ENCODE data around the gene INTS1. TPM values are rescaled to one million over a fixed set of nuclear protein-coding genes. Genes with fewer than 3 reads are reported as not detected.

The INTS1 gene
- polyA plus RNA-seq, 1 experiment: 21.8 TPM

GRCh38 chr7:1484569-1484968 lies 19.6 kb downstream of the INTS1 start:
- ChIA-PET CTCF (interaction anchor here (1.8 kb wide), 1 partner anchor 10 kb away, joined by 10 read pairs; no protein-coding TSS in a partner anchor), POLR2A (no interaction called here)
- TF ChIP-seq CTCF (IDR thresholded peaks at IDR 0.05; ENCODE audit: insufficient read depth, low read depth, low read length): no peak
- H3K4me3 ChIP-seq (ENCODE audit: low read depth, low read length): no peak overlapping the region
- peaks cover 61% of the 10 kb centered on the region for H3K36me3 ChIP-seq (ENCODE audit: control insufficient read depth, insufficient read depth, low read length)
- no peak for DNase-seq (ENCODE audit: low read depth)
- no peaks in the 10 kb centered on the region for H3K27me3 ChIP-seq (ENCODE audit: control insufficient read depth, insufficient read depth, low read length)

- no peak overlapping the region for H3K4me3 ChIP-seq (ENCODE audit: low read depth, low read length)
- DNase-seq (ENCODE audit: low read depth): no peak
- no peaks in the 10 kb centered on the region for H3K27me3 ChIP-seq (ENCODE audit: control insufficient read depth, insufficient read depth, low read length)
- POLR2A ChIA-PET: no interaction called here
- H3K36me3 ChIP-seq (ENCODE audit: control insufficient read depth, insufficient read depth, low read length): peaks cover 56% of the 10 kb centered on the region
- CTCF ChIA-PET: interaction anchor here (1.4 to 1.8 kb wide), 2 partner anchors 9 to 12 kb away, joined by 3 to 10 read pairs; no protein-coding TSS in a partner anchor
- TF ChIP-seq CTCF (IDR thresholded peaks at IDR 0.05; ENCODE audit: insufficient read depth, low read depth, low read length): no peak
These were observed 20.4 kb downstream of the INTS1 start for GRCh38 chr7:1483536-1484505.

GRCh38 chr7:1483079-1483478 lies 21.1 kb downstream of the INTS1 start:
- Histone ChIP-seq H3K36me3 (ENCODE audit: control insufficient read depth, insufficient read depth, low read length) (peaks cover 53% of the 10 kb centered on the region), H3K4me3 (ENCODE audit: low read depth, low read length) (no peak overlapping the region), H3K27me3 (ENCODE audit: control insufficient read depth, insufficient read depth, low read length) (no peaks in the 10 kb centered on the region)
- DNase-seq (ENCODE audit: low read depth): no peak
- CTCF ChIA-PET: interaction anchor here (1.4 to 1.8 kb wide), 2 partner anchors 9 to 11 kb away, joined by 3 to 10 read pairs; no protein-coding TSS in a partner anchor
- POLR2A ChIA-PET: no interaction called here
- TF ChIP-seq CTCF (IDR thresholded peaks at IDR 0.05; ENCODE audit: insufficient read depth, low read depth, low read length): no peak

GRCh38 chr7:1481300-1481699 lies 22.9 kb downstream of the INTS1 start:
- ChIA-PET POLR2A (no interaction called here), CTCF (no interaction called here)
- H3K36me3 ChIP-seq (ENCODE audit: control insufficient read depth, insufficient read depth, low read length): peaks cover 46% of the 10 kb centered on the region
- no peak for TF ChIP-seq CTCF (IDR thresholded peaks at IDR 0.05; ENCODE audit: insufficient read depth, low read depth, low read length)
- no peak for DNase-seq (ENCODE audit: low read depth)
- H3K27me3 ChIP-seq (ENCODE audit: control insufficient read depth, insufficient read depth, low read length): no peaks in the 10 kb centered on the region
- no peak overlapping the region for H3K4me3 ChIP-seq (ENCODE audit: low read depth, low read length)

- Histone ChIP-seq H3K36me3 (ENCODE audit: control insufficient read depth, insufficient read depth, low read length) (peaks cover 48% of the 10 kb centered on the region), H3K27me3 (ENCODE audit: control insufficient read depth, insufficient read depth, low read length) (no peaks in the 10 kb centered on the region), H3K4me3 (ENCODE audit: low read depth, low read length) (no peak overlapping the region)
- no peak for TF ChIP-seq CTCF (IDR thresholded peaks at IDR 0.05; ENCODE audit: insufficient read depth, low read depth, low read length)
- POLR2A ChIA-PET: no interaction called here
- DNase-seq (ENCODE audit: low read depth): no peak
- CTCF ChIA-PET: no interaction called here
These were observed 23.5 kb downstream of the INTS1 start for GRCh38 chr7:1480670-1481069.
